Peyer's patch (tissue), 4 donors: ENCODE data around the gene EIF3J.
A peak's percentile ranks its signal among the peaks of the same experiment; 100 is the strongest.

Experiments
- CTCF ChIP-seq, 6 experiments: fragments of 450-650 bp in 4 of 6; fragments of 200-600 bp in 2 of 6; sonication (generic) in 1 of 6; IDR thresholded peaks; one replicate each; pipeline ENCODE4 v1.5.1; 2017 to 2019; ENCODE audit warnings: antibody characterized with exemption in 6 of 6, mild to moderate bottlenecking in 3 of 6, moderate library complexity in 1 of 6
- POLR2A ChIP-seq, 2 donors: fragments of 450-650 bp; IDR thresholded peaks; one replicate each; pipeline ENCODE4 v1.5.1; 2017; ENCODE audit warnings: antibody characterized with exemption in 2 of 2, mild to moderate bottlenecking in 2 of 2, moderate library complexity in 2 of 2

GRCh38 chr15:44593042-44593736, 56.2 kb downstream of the EIF3J start:
- TF ChIP-seq CTCF (IDR thresholded peaks at IDR 0.05), result peak in 5 of 6 experiments; percentile 13 to 44 (median 31)
- no peak for TF ChIP-seq POLR2A (IDR thresholded peaks at IDR 0.05)
